ENCODE measurements around the gene IGFL1. TPM values are rescaled to one million over a fixed set of nuclear protein-coding genes. Genes with fewer than 3 reads are reported as not detected.
"Not testable (repeated sequence)": the region's sequence is repeated elsewhere in the genome, so short reads cannot be mapped to it uniquely, and the experiment has no call there.

Gene IGFL1
- total and polyA plus RNA-seq, 9 donors, result not detected

GRCh38 chr19:46210669-46211068, 18.9 kb upstream of the IGFL1 start:
- Histone ChIP-seq H3K27ac (no peak overlapping the region), H3K27me3 (no peaks in the 10 kb centered on the region), H3K36me3 (no peaks in the 10 kb centered on the region), H3K4me3 (no peak overlapping the region), H3K4me1 (ENCODE audit: insufficient read depth) (no peaks in the 10 kb centered on the region), H3K9me3 (no peaks in the 10 kb centered on the region)
- WGBS, 3 donors, result 56 to 67% (median 62%) methylated on average over 1 of the region's 1 CpG
- intact Hi-C loops (cut with DNase I), result no loop called here
- no peak for TF ChIP-seq POLR2A (IDR thresholded peaks at IDR 0.05)
- DNase-seq, result no peak

DNA sequence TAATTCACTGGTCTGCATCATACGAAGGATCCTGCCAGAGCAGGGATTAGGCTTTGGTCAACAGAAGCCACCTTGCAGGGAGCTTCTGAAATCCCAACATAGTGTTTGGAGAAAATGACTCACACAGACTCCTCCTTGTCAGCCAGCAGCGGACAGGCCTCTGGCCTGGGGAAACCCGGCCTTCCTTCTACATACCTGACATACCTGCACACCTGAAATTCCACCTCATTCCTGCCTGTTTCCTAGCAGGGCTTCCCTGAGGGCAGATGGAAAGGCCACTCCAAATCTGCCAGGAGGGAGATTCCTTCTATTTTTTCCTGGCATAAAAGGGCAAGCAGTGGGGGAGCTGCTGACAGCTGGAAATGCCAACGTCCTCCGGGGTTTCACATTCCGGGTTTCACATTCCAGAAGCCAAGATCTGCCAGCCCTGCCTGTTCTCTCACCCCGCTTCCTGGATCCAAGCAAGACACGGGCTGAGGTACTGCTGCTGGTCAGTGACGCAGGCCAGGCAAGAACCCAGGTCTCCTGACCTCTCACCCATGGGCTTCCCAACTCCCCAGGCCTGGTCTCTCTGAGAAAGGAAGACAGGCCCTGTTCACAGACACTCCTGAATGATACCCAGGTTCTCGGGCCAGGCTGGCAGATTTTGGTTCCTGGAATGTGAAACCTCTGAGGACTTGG, 18.2 kb upstream of the IGFL1 start:
- H3K4me3 ChIP-seq, result no peak overlapping the region
- H3K27ac ChIP-seq, result no peak overlapping the region

DNA sequence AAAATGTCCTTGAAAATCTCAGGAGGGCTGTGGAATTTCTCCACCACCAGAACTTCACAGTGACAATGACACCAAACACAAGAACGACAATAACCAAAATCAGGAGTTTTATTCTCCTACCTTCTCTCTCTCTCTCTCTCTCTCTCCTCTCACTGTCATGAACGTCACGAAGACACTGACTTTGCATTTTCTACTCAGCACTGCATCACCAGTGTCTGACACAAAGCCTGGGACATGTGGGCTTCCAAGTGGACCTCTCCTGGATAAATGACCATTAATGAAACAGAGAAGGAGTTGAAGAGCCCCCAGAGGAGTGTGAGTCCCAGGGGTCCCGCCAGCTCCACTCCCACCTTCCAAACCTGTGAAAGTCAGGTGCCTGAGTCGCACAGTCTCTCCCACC, 16.9 kb upstream of the IGFL1 start:
- intact Hi-C loops (cut with DNase I); H3K4me3 ChIP-seq; H3K4me1 ChIP-seq (ENCODE audit: insufficient read depth); H3K27ac ChIP-seq; H3K36me3 ChIP-seq; DNase-seq; H3K9me3 ChIP-seq; H3K27me3 ChIP-seq: not testable (repeated sequence)
- 71 to 78% (median 76%) methylated on average over 5 of the region's 5 CpGs for WGBS, 3 donors

More for the DNA sequence above, 18.2 kb upstream of the IGFL1 start:
- no peaks in the 10 kb centered on the region for H3K4me1 ChIP-seq (ENCODE audit: insufficient read depth)
- no peaks in the 10 kb centered on the region for H3K27me3 ChIP-seq
- no peaks in the 10 kb centered on the region for H3K36me3 ChIP-seq
- no peak for DNase-seq
- 43 to 51% (median 47%) methylated on average over 10 of the region's 10 CpGs for WGBS, 3 donors
- no peaks in the 10 kb centered on the region for H3K9me3 ChIP-seq
- intact Hi-C loops (cut with DNase I), result no loop called here
- TF ChIP-seq EP300 (IDR thresholded peaks at IDR 0.05) (no peak), POLR2A (IDR thresholded peaks at IDR 0.05) (no peak), CTCF (IDR thresholded peaks at IDR 0.05) (no peak)

GRCh38 chr19:46213156-46213555, 16.4 kb upstream of the IGFL1 start:
- TF ChIP-seq CTCF (IDR thresholded peaks at IDR 0.05), result no peak
- TF ChIP-seq POLR2A (IDR thresholded peaks at IDR 0.05), result no peak
- no peak overlapping the region for H3K4me3 ChIP-seq
- H3K4me1 ChIP-seq (ENCODE audit: insufficient read depth), result no peaks in the 10 kb centered on the region
- DNase-seq, result no peak
- 63 to 78% (median 76%) methylated on average over 11 of the region's 11 CpGs for WGBS, 3 donors
- H3K9me3 ChIP-seq, result no peaks in the 10 kb centered on the region
- H3K36me3 ChIP-seq, result no peaks in the 10 kb centered on the region
- intact Hi-C loops (cut with DNase I), result no loop called here
- no peak overlapping the region for H3K27ac ChIP-seq
- no peaks in the 10 kb centered on the region for H3K27me3 ChIP-seq

- Histone ChIP-seq H3K27me3 (no peaks in the 10 kb centered on the region), H3K27ac (no peak overlapping the region), H3K9me3 (no peaks in the 10 kb centered on the region), H3K36me3 (no peaks in the 10 kb centered on the region), H3K4me3 (no peak overlapping the region), H3K4me1 (ENCODE audit: insufficient read depth) (no peaks in the 10 kb centered on the region)
- TF ChIP-seq CTCF (IDR thresholded peaks at IDR 0.05), result no peak
- no peak for TF ChIP-seq EP300 (IDR thresholded peaks at IDR 0.05)
- TF ChIP-seq POLR2A (IDR thresholded peaks at IDR 0.05), result no peak
- intact Hi-C loops (cut with DNase I), result no loop called here
- 86 to 91% (median 87%) methylated on average over 19 of the region's 19 CpGs for WGBS, 3 donors
- no peak for DNase-seq
Measured at GRCh38 chr19:46213806-46214205, 15.7 kb upstream of the IGFL1 start.
